ENCODE measurements around the gene IFT122.
A peak's percentile ranks its signal among the peaks of the same experiment; 100 is the strongest.

Gene IFT122

GRCh38 chr3:129416415-129416814 lies 23.6 kb upstream of the IFT122 start:
- DNase-seq (ENCODE audit: low spot score): no peak

DNA sequence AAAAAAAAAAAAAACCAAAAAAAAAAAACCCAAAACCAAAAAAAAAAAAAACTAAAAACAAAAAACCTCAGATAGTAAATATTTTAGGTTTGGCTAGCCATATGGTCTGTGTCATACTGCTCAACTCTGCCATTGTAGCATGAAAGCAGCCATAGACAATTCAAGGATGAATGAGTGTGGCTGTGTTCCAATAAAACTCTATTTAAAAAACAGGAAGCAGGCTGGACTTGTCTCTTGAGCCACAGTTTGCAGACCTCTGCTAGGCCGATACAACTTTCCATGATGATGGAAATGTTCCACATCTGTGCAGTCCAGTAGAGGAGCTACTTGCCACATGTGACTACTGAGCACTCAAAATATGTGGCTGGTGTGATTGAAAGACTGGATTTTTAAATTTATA lies 22.7 kb upstream of the IFT122 start:
- DNase-seq (ENCODE audit: low spot score): no peak

DNA sequence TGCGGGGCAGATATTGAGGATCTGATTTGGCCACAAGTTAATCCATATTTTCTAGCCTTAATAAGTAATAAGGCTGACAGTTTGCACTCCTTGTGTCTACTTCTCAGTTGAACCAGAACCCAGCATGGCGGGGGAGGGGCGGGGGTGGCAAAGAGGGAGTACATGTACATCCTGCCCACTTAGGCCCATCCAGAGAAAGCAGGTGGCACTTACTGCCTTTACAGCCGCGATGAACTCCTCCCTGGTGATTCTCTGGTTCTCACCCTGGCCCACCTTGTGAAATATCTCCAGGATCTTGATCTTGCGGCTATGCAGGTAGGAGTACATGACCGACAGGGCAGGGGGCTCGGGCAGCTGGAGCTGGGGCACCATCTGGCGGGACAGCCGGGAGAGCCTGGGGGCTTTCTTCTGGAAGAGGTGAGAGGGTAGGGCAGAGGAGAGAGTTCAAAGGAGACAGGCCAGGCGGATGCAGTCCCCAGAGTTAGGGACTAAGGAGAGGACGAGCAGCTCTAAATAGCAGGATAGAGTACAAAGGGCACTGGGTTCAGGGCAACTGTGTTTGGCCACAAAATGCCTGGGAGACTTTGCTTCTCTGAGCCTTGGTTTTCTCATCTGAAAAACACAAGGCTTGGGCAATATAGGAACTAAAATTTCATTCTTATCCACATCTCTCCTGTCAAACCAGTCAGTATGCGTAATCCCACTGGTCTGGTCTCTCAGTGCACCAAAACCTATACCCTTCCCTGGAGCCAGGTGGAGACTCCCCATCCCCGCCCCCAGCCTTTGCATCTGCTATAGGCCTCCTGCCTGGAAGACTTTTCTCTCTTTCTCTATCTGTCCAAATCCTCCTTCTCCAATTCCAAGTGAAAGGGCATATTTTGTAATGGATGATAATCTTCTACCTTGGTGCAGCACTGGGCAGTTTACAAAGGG lies 21.7 kb upstream of the IFT122 start:
- DNase-seq (ENCODE audit: low spot score): no peak

DNA sequence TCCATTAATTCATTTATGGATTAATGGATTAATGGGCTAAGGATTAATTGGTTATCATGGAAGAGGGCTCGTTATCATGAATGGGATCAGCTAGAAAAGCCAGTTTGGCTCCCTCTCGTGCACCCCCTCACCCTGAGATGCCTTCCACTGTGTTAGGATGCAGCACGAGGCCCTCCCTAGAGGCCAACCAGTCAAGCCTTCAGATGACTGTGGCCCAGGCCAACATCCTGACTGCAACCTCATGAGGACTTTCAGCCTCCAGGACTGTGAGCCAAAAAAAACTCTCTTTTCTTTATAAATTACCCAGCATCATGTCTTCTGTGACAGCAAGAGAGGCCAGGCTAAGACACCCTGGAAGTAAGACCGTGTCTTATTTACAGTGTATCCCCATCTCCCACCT lies 20.5 kb upstream of the IFT122 start:
- no peak for DNase-seq (ENCODE audit: low spot score)

GRCh38 chr3:129421236-129421883 lies 18.7 kb upstream of the IFT122 start:
- DNase-seq (ENCODE audit: low spot score): no peak

DNA sequence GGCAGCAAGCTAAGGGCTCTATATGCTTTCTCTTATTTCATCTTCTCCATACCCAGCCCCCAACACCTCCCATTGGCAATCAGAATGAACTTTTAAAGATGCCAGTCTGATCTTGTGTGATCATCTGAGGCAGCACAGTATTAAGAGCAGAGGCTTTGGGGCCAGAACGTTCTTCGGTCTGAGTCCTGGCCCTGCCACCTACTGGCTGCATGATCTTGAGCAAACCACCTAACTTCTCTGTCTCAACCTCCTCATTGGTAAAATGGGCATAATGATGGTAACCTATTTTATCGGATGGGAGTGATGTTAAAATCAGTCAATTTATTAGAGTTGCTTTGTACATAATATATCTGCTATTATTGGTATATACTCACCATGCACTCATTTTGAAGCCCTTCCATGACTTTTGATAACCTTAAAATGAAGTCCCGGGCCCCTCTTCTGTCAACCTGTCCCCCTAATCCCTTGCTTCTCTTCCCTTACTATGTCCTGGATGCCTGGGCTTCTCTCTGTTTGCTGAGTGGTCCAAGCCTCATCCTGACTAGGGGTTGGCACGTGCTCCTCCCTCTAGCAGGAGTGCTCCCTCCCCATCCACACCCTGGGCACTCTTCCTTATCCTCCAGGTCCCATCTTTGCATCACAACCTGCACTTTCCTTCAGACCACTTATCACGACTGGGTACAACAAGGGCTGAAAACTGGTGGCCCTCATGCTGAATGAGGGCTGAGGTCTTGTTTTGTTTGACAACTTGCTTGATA lies 17.9 kb upstream of the IFT122 start:
- no peak for DNase-seq (ENCODE audit: low spot score)

- DNase-seq (ENCODE audit: low spot score): no peak
Observed at GRCh38 chr3:129422897-129423296, 17.1 kb upstream of the IFT122 start.

GRCh38 chr3:129424185-129424841 lies 15.7 kb upstream of the IFT122 start:
- DNase-seq (ENCODE audit: low spot score): no peak

DNA sequence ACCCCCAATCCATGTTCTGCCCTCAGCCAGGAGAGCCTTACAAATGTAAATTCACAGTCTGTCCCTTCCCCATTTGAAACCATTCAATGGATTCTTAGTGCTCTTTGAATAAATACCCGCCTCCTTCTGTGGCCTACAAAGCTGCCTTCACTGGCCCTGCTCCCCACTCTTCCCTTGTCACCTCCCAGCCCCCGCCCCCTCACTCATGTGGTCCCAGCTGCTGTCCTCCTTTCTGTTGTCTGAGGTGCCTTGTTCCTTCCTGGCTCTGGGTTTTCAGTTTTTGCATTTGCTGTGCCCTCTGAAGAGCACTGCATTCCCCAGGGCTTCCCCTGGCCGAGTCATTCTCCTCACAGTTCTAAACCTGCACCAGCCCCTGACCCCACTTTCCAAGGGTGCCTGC lies 14.8 kb upstream of the IFT122 start:
- DNase-seq (ENCODE audit: low spot score): no peak

DNA sequence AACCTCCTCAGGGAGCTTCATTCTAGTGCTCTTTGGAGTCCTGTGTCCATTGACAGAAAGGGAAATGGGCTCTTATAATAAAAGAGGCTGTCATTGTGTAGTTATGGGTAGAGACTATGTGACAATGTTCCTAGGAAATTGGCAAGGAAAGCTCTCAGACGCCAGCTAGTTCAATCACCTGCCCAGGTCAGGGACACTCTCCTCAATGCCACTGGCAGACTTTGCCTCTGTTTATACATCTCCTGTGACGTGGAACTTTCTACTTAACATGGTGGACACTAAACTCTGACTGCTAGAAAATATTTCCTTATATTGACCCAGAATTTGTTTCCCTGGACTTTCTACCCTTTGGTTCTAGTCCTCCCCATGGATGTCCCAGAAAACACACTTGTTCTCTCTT lies 14.4 kb upstream of the IFT122 start:
- DNase-seq (ENCODE audit: low spot score): no peak

DNA sequence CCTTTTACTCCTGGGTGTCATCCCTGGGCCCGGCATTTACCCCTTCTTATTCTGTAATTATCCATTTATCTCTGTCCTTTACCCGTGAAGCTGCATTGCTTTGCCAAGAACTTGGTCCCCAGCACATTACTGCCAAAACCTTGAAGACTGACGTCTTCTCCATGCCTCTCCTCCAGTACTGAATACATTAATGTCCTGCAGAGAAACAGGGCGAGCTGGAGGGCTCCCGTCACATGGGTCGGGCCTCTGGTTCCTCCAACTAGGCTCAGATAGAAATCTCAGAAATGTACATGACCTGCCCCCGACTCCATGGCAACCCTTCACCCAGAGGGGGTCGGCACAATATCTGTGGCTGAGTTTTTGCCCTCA lies 12.0 kb upstream of the IFT122 start:
- DNase-seq (ENCODE audit: low spot score): no peak

DNA sequence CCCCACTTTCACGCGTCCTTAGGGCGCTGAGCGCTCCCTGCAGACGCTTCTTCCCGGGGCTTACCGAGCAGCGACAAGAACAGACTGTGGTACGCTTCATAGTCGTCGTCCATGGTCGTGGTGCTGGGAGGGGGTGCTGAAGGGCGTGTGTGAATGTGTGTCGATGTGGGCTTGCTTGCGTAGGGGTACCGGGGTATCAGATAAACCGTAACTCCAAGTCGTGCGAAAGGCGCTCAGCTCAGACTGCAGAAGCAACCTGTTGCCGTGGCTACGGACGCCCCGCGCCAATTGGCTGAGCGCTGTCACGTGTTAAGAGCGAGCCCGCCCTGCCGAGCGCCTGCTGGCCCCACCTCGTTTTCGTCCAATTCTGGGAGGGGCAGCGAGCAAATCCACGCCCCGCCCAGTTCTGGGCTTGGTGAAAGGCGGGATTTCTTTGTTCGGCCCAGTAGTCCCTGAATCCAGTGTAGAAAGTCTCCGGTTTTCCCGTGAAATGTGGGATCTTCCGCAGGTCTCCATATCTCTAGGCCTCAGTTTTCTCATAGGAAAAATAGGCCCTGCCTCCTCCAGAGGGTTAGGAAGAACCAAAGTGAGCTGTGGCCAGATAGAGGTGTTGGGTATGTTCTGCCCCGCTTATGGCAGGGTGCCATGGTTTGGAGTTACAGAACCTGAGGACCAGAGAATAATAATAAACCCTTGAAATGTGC lies 11.5 kb upstream of the IFT122 start, which contains the start of gene EFCAB12:
TSS of gene EFCAB12 (minus strand) at position 261 of the 704 bp plus-strand sequence. CDS start at position 113, 148 bp downstream.
- DNase-seq (ENCODE audit: low spot score): peak; percentile 87

DNA sequence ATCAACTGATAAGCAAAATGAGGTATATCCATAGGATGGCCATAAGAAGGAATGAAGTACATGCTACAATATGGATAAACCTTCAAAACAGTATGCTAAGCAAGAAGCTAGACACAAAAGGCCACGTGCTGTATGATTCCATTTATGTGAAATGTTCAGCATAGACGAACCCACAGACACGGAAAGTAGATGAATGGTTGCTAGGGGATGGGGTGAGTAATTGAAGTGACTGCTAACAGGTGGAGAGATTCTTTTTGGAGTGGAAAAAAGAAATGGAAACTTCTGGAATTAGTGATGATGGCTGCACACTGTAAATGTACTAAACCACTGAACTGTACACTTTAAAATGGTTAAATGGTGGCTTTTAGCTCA lies 11.0 kb upstream of the IFT122 start:
- no peak for DNase-seq (ENCODE audit: low spot score)

GRCh38 chr3:129429602-129430001 lies 10.4 kb upstream of the IFT122 start:
- no peak for DNase-seq (ENCODE audit: low spot score)

- DNase-seq (ENCODE audit: low spot score): no peak
Observed at GRCh38 chr3:129432036-129432435, 8.0 kb upstream of the IFT122 start.

DNA sequence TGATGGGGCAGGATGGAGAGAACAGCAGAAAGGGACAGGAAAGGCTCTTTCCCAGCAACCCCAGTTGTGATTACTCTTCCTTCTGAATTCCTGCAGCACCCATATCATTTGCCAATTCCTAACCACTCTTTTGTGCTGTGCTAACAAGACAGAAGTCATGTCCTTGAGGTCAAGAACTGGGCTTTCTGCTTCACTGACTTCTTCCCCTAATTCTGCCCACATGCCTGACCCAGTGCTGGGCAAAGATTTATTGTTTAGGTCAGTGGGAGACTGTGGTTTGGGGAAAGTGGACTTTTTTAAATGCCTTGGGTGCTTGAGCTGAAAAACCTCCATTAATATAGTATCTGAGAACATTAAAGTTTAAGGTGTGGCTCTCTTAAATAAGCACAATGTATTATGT lies 7.4 kb upstream of the IFT122 start:
- no peak for DNase-seq (ENCODE audit: low spot score)

GRCh38 chr3:129433565-129433964 lies 6.5 kb upstream of the IFT122 start:
- DNase-seq (ENCODE audit: low spot score): no peak

DNA sequence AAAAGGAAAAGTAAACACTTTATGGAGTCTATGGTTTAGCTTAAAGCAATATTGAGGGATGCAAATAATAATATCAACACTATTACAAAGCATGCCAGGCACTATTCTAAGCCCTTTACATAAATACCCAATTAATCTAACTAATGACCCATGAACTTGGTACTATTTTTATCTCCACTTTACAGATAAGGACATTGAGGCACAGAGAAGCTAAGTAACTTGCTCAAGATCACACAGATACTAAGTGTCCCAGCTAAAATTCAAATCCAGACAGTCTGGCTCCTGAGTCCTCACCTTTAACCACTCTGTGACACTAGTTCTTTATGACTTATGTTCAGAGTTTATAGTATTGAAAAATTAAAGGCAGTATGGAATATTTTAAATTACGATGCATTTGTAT lies 5.9 kb upstream of the IFT122 start:
- no peak for DNase-seq (ENCODE audit: low spot score)

- DNase-seq (ENCODE audit: low spot score): no peak
Observed at GRCh38 chr3:129435367-129435766, 4.7 kb upstream of the IFT122 start.

- peak; percentile 44 for DNase-seq (ENCODE audit: low spot score)
Observed at GRCh38 chr3:129439226-129439816, 703 bp upstream of the IFT122 start.

DNA sequence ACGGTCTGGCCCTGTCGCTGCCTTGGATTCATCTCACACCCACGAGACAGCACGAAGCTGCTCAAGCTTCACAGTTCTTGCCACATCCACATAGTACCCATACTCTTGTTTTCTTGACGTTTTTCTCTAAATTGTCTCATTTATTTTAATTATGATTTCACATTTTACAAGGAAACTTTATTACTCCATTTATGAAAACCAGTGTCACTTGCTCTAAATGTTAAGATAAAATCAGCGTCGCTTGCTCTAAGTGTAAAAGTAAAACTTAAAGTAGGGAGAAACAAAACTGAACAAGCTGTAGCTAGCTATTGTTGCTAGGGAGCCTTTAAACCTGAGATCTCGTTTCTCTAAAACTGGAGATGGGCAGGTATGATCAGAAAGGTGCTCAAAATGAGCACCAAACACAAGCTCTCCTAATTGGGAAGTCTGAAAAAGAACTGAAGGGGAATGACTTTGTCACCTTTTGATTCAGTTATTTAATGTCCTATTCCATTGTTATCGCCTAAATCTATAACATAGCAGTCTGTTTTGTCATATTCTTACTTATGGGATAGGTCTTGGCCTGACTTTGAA lies 680 bp downstream of the IFT122 start:
- no peak for DNase-seq (ENCODE audit: low spot score)
